AG09309 (cell line): ENCODE measurements around the gene TRNAU1AP.
"Not testable (repeated sequence)": the region's sequence is repeated elsewhere in the genome, so short reads cannot be mapped to it uniquely, and the experiment has no call there.

Experiments used
- DNase-seq: peaks from one replicate; pipeline ENCODE4 v3.0.0-alpha.2; 2010; ENCODE audit warnings: low read depth
- H3K4me3 ChIP-seq: 2 replicates; pipeline ENCODE4 v1.5.1; 2011; ENCODE audit warnings: mild to moderate bottlenecking, low read depth, low read length, moderate library complexity; ENCODE audit not compliant: control insufficient read depth
- CTCF ChIP-seq: IDR thresholded peaks from 2 replicates; pipeline ENCODE4 v1.5.1; 2011; ENCODE audit warnings: mild to moderate bottlenecking, low read depth, low read length, inconsistent platforms; ENCODE audit not compliant: insufficient read depth, control insufficient read depth; ENCODE audit errors: missing control alignments

The TRNAU1AP gene

DNA sequence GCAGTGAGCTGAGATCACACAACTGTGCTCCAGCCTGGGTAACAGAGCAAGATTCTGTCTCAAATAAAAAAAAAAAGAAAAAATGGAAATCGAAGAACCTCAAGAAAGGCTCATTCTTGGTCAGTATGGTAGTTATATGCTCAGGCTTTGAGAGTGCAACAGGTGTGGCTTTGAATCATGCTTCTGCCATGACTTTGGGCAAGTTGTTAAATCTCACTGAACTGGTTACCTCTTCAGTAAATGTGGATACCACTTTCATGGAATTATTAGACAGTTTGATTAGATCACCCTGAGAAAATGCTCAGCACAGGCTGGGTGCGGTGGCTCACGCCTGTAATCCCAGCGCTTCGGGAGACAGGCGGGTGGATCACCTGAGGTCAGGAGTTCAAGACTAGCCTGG lies 12.8 kb downstream of the TRNAU1AP start:
- TF ChIP-seq CTCF = no peak
- H3K4me3 ChIP-seq = no peak overlapping the region
- no peak for DNase-seq

- TF ChIP-seq CTCF = no peak
- H3K4me3 ChIP-seq = no peak overlapping the region
- DNase-seq = no peak
Observed at GRCh38 chr1:28566931-28567330, 14.0 kb downstream of the TRNAU1AP start.

- no peak overlapping the region for H3K4me3 ChIP-seq
- no peak for DNase-seq
- TF ChIP-seq CTCF = no peak
Observed at GRCh38 chr1:28571911-28572310, 19.0 kb downstream of the TRNAU1AP start.

DNA sequence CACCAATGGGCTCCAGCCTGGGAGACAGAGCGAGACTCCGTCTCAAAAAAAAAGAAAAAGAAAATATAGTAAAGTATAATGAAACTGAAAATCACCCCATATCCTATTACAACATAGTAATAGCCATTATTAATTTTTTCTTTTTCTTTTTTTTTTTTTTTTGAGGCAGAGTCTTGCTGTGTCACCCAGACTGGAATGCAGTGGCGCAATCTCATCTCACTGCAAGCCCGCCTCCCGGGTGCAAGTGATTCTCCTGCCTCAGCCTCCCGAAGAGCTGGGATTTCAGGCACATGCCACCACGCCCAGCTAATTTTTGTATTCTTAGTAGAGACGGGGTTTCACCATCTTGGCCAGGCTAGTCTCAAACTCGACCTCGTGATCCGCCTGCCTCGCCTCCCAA lies 20.0 kb downstream of the TRNAU1AP start:
- not testable (repeated sequence) for H3K4me3 ChIP-seq
- peak; percentile 44 for DNase-seq

DNA sequence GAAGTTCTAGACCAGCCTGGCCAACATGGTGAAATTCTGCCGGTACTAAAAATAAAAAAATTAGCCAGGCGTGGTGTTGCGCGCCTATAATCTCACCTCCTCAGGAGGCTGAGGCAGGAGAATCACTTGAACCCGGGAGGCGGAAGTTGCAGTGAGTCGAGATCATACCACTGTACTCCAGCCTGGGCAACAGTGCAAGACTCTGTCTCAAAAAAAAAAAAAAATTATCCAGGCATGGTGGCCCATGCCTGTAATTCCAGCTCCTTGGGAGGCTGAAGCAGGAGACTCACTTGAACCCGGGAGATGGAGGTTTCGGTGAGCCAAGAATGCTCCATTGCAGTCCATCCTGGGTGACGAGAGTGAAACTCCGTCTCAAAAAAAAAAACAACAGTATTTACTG lies 20.7 kb downstream of the TRNAU1AP start:
- DNase-seq = no peak

GRCh38 chr1:28577052-28577678 lies 24.3 kb downstream of the TRNAU1AP start:
- H3K4me3 ChIP-seq = no peak overlapping the region
- DNase-seq = no peak
- TF ChIP-seq CTCF = no peak

More for the DNA sequence above, 20.7 kb downstream of the TRNAU1AP start:
- TF ChIP-seq CTCF = no peak
- H3K4me3 ChIP-seq = no peak overlapping the region

- DNase-seq = no peak
- no peak for TF ChIP-seq CTCF
- no peak overlapping the region for H3K4me3 ChIP-seq
Observed at GRCh38 chr1:28577738-28578536, 25.1 kb downstream of the TRNAU1AP start.
